Endodermal cell (in vitro differentiated cells): ENCODE data around the gene TPTE2. TPM values are rescaled to one million over a fixed set of nuclear protein-coding genes. Genes with fewer than 3 reads are reported as not detected.

Experiments
- DNase-seq: peaks from one replicate; pipeline ENCODE4 v3.0.0-alpha.2; 2017
- H3K27ac ChIP-seq: 2 replicates; pipeline ENCODE4 v1.5.1; 2013; ENCODE audit warnings: mild to moderate bottlenecking, low read depth, low read length, moderate library complexity
- H3K27me3 ChIP-seq: 2 replicates; pipeline ENCODE4 v1.6.1; 2013; ENCODE audit warnings: mild to moderate bottlenecking, low read length, moderate library complexity; ENCODE audit not compliant: insufficient read depth, control insufficient read depth, poor library complexity, severe bottlenecking
- H3K36me3 ChIP-seq: 2 replicates; pipeline ENCODE4 v1.7.0; 2013; ENCODE audit warnings: mild to moderate bottlenecking, low read length, moderate library complexity; ENCODE audit not compliant: control insufficient read depth, insufficient read depth
- H3K4me1 ChIP-seq: one replicate; pipeline ENCODE4 v1.7.0; 2013; ENCODE audit warnings: low read length; ENCODE audit not compliant: control insufficient read depth, insufficient read depth
- H3K4me3 ChIP-seq: 2 replicates; pipeline ENCODE4 v1.5.1; 2013; ENCODE audit warnings: mild to moderate bottlenecking, low read length, moderate library complexity
- H3K9ac ChIP-seq: 2 replicates; pipeline ENCODE4 v1.6.1; 2013; ENCODE audit warnings: mild to moderate bottlenecking, low read length, moderate library complexity; ENCODE audit not compliant: poor library complexity, severe bottlenecking; ENCODE audit errors: extremely low read depth
- H3K9me3 ChIP-seq: 2 replicates; pipeline ENCODE4 v1.6.1; 2013; ENCODE audit warnings: mild to moderate bottlenecking, low read length, moderate library complexity; ENCODE audit not compliant: control insufficient read depth
- H3K27ac Mint-ChIP-seq: 2 replicates; pipeline ENCODE4 v1.8.0; 2020; ENCODE audit warnings: mixed read lengths
- H3K27me3 Mint-ChIP-seq: 2 replicates; pipeline ENCODE4 v1.8.0; 2021; ENCODE audit warnings: mild to moderate bottlenecking, mixed read lengths; ENCODE audit not compliant: insufficient read depth
- H3K36me3 Mint-ChIP-seq: 2 replicates; pipeline ENCODE4 v1.8.0; 2020; ENCODE audit warnings: low read depth, mixed read lengths
- H3K4me1 Mint-ChIP-seq: 2 replicates; pipeline ENCODE4 v1.8.0; 2020; ENCODE audit warnings: mixed read lengths
- H3K4me3 Mint-ChIP-seq: 2 replicates; pipeline ENCODE4 v1.8.0; 2020; ENCODE audit warnings: mild to moderate bottlenecking, moderate library complexity, mixed read lengths
- H3K9me3 Mint-ChIP-seq: 2 replicates; pipeline ENCODE4 v1.8.0; 2020; ENCODE audit warnings: mild to moderate bottlenecking, mixed read lengths
- WGBS, 2 experiments: methylation state at CpG; one replicate each; pipeline versions ENCODE4 v1.1.5 to v1.1.7; 2013; ENCODE audit warnings: missing lambda C conversion rate in 2 of 2, mixed read lengths in 1 of 2; ENCODE audit not compliant: insufficient coverage in 1 of 2, insufficient read length in 1 of 2; 5-methylcytosine and 5-hydroxymethylcytosine counted together
- total RNA-seq, 2 donors: library from RNA; stranded (reverse); fragmentation: NEBNext Ultra II Directional in 1 of 2; extraction: Animal tissue kit (Norgen Biotek cat#: 25700) in 1 of 2; gene quantifications; 2 replicates in 1 of 2; 3 replicates in 1 of 2; pipeline ENCODE4 v1.2.1, GENCODE V29; 2021
- TF ChIP-seq, protein P1 (sequence below): fragments of 200-600 bp; sonication (generic); conservative IDR thresholded peaks from 2 replicates; pipeline ENCODE4 v1.5.0; 2021; ENCODE audit warnings: antibody characterized with exemption, mild to moderate bottlenecking

Gene TPTE2
- total RNA-seq, 2 donors from 2014 or later: not detected

DNA sequence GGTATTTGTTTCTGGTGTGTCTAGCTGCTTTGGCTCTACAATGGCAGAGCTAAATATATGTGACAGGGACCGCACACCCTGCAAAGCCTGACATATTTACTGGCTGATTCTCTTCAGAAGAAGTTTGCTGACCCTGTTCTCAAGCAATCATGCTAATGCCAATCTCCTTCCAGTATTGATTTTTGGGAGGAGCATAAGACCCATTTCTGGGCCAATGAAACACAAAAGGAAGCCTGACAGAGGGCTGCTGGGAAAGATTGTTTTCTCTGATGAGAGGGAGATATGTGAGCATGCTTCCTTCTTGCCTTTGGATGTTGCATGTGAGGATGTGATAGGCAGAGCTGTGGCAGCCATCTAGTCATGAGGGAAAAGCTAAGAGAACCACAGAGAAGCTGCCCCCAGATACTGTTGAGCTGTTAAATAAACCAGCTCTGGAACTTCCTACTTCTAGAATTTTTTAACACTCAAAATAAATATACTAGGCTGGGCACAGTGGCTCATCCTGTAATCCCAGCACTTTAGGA is 31.4 kb upstream of the TPTE2 start:
- H3K4me3 ChIP-seq: no peak overlapping the region
- no peaks in the 10 kb centered on the region for H3K4me1 ChIP-seq
- no peak overlapping the region for H3K9ac ChIP-seq
- no peak overlapping the region for H3K27ac Mint-ChIP-seq
- H3K36me3 ChIP-seq: no peaks in the 10 kb centered on the region
- WGBS, 2 experiments: 78 to 82% methylated on average over 1 of the region's 1 CpG
- DNase-seq: no peak
- no peak overlapping the region for H3K4me3 Mint-ChIP-seq
- TF ChIP-seq, protein P1, sequence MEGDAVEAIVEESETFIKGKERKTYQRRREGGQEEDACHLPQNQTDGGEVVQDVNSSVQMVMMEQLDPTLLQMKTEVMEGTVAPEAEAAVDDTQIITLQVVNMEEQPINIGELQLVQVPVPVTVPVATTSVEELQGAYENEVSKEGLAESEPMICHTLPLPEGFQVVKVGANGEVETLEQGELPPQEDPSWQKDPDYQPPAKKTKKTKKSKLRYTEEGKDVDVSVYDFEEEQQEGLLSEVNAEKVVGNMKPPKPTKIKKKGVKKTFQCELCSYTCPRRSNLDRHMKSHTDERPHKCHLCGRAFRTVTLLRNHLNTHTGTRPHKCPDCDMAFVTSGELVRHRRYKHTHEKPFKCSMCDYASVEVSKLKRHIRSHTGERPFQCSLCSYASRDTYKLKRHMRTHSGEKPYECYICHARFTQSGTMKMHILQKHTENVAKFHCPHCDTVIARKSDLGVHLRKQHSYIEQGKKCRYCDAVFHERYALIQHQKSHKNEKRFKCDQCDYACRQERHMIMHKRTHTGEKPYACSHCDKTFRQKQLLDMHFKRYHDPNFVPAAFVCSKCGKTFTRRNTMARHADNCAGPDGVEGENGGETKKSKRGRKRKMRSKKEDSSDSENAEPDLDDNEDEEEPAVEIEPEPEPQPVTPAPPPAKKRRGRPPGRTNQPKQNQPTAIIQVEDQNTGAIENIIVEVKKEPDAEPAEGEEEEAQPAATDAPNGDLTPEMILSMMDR: no peak
- no peaks in the 10 kb centered on the region for H3K4me1 Mint-ChIP-seq
- H3K27me3 ChIP-seq: no peaks in the 10 kb centered on the region
- no peaks in the 10 kb centered on the region for H3K36me3 Mint-ChIP-seq
- peaks cover 47% of the 10 kb centered on the region for H3K9me3 Mint-ChIP-seq
- peaks cover 10% of the 10 kb centered on the region for H3K9me3 ChIP-seq
- H3K27me3 Mint-ChIP-seq: no peaks in the 10 kb centered on the region
- no peak overlapping the region for H3K27ac ChIP-seq

DNA sequence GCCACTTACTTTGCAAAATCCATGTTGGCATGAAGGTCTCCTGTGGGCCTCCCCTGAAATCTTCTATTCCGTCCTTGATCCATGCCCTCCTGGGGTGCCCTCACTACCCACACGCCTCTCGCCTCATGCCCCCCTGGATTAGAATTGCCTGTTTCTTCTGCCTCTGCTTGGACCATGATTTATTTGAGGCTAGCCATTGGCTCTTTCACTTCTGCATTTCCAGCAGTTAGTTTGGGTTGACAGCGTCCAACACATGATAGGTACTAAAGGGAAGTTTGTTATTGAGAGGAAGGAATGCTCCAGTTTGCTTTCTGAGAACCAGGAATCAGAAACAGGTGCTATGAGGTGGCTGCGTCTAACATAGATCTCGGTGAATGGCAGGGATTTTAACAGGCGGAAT is 30.5 kb upstream of the TPTE2 start:
- Histone ChIP-seq H3K4me1 (no peaks in the 10 kb centered on the region), H3K27me3 (no peaks in the 10 kb centered on the region), H3K27ac (no peak overlapping the region), H3K4me3 (no peak overlapping the region), H3K9ac (no peak overlapping the region), H3K9me3 (peaks cover 10% of the 10 kb centered on the region), H3K36me3 (no peaks in the 10 kb centered on the region)
- Mint-ChIP-seq H3K27ac (no peak overlapping the region), H3K9me3 (peaks cover 48% of the 10 kb centered on the region), H3K27me3 (no peaks in the 10 kb centered on the region), H3K4me3 (no peak overlapping the region), H3K4me1 (no peaks in the 10 kb centered on the region), H3K36me3 (no peaks in the 10 kb centered on the region)
- TF ChIP-seq, protein P1: no peak
- DNase-seq: no peak
- 67 to 77% methylated on average over 7 of the region's 7 CpGs for WGBS, 2 experiments

DNA sequence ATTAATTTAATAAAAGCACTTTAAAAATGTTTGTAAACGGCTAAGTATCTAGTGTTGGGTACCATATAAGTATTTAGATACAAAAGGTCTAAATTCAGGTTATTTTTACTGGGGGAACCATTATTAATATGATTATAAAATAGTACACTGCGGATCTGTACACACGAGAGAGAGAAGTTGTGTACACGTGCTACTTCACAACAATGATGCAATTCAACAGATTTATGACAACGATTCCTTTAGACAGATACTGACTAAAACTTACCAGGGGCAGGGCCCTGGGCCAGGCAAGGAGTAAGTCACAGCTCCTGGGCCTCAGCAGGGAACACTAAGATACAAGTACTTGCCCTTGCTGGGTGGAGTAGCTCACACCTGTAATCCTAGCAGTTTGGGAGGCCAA is 29.1 kb upstream of the TPTE2 start:
- WGBS, 2 experiments: 72 to 83% methylated on average over 4 to 5 of the region's 5 CpGs
- Mint-ChIP-seq H3K27ac (no peak overlapping the region), H3K4me1 (no peaks in the 10 kb centered on the region), H3K4me3 (no peak overlapping the region), H3K9me3 (peaks cover 45% of the 10 kb centered on the region), H3K27me3 (no peaks in the 10 kb centered on the region), H3K36me3 (no peaks in the 10 kb centered on the region)
- H3K36me3 ChIP-seq: no peaks in the 10 kb centered on the region
- peaks cover 18% of the 10 kb centered on the region for H3K9me3 ChIP-seq
- no peaks in the 10 kb centered on the region for H3K4me1 ChIP-seq
- no peak for DNase-seq
- no peak overlapping the region for H3K4me3 ChIP-seq
- no peak overlapping the region for H3K9ac ChIP-seq
- H3K27ac ChIP-seq: no peak overlapping the region
- TF ChIP-seq, protein P1: no peak
- no peaks in the 10 kb centered on the region for H3K27me3 ChIP-seq
